IMR-90 (cell line): ENCODE results near the gene RHBDD2. TPM values are rescaled to one million over a fixed set of nuclear protein-coding genes. Genes with fewer than 3 reads are reported as not detected.

Experiments used
- ATAC-seq: fragments of 200-7000 bp; cut with Tn5 transposase; 2 replicates; pipeline ENCODE4 v1.9.1; 2020; ENCODE audit warnings: low read depth, mild to moderate bottlenecking, moderate library complexity
- BruUV-seq: library from RNA; stranded (reverse); fragments of 400-500 nt; replicated peaks from 2 replicates; lab custom pipeline; 2021; lab: Mats Ljungman, UMichigan
- CTCF ChIA-PET: fragments of 300-600 bp; formaldehyde crosslinking; extraction: SDS; loops from one replicate; lab custom pipeline; 2021; ENCODE audit warnings: antibody characterized with exemption; lab: Yijun Ruan, JAX
- POLR2A ChIA-PET: fragments of 300-600 bp; sonication (Branson Sonifier 250); formaldehyde crosslinking; loops from one replicate; lab custom pipeline; 2022; ENCODE audit warnings: antibody characterized with exemption; ENCODE audit not compliant: unreplicated experiment; lab: Charles Lee
- DNase-seq: peaks from one replicate; pipeline ENCODE4 v3.0.0; 2013
- H2AFZ ChIP-seq: replicated peaks from 2 replicates; pipeline ENCODE3; 2013; ENCODE audit warnings: low read length, mild to moderate bottlenecking; ENCODE audit not compliant: poor library complexity
- H2AK5ac ChIP-seq: 2 replicates; pipeline ENCODE4 v1.6.1; 2013; ENCODE audit warnings: low read depth, low read length, inconsistent platforms
- H2AK9ac ChIP-seq: replicated peaks from 2 replicates; pipeline ENCODE3; 2013; ENCODE audit warnings: mild to moderate bottlenecking, low read depth, low read length, moderate library complexity; ENCODE audit not compliant: poor library complexity
- H2BK120ac ChIP-seq: 2 replicates; pipeline ENCODE4 v1.6.1; 2013; ENCODE audit warnings: low read depth, low read length, inconsistent platforms
- H2BK15ac ChIP-seq: 3 replicates; pipeline ENCODE4 v1.6.1; 2013; ENCODE audit warnings: low read depth, low read length, inconsistent platforms
- H2BK20ac ChIP-seq: 2 replicates; pipeline ENCODE4 v1.6.1; 2013; ENCODE audit warnings: low read depth, mild to moderate bottlenecking, inconsistent platforms, low read length, moderate library complexity
- H2BK5ac ChIP-seq: 2 replicates; pipeline ENCODE4 v1.6.1; 2013; ENCODE audit warnings: mild to moderate bottlenecking, low read depth, low read length, inconsistent platforms; ENCODE audit not compliant: poor library complexity, severe bottlenecking
- H3K14ac ChIP-seq: replicated peaks from 2 replicates; pipeline ENCODE4 v1.6.1; 2013; ENCODE audit warnings: low read depth, low read length, inconsistent platforms
- H3K18ac ChIP-seq: 2 replicates; pipeline ENCODE4 v1.6.1; 2013; ENCODE audit warnings: low read depth, low read length, control low read depth
- H3K23ac ChIP-seq: 2 replicates; pipeline ENCODE4 v1.6.1; 2013; ENCODE audit warnings: low read depth, low read length, inconsistent platforms
- H3K27ac ChIP-seq: 2 replicates; pipeline ENCODE4 v1.5.1; 2013; ENCODE audit warnings: mild to moderate bottlenecking, control low read depth, low read length; ENCODE audit not compliant: insufficient read depth
- H3K27me3 ChIP-seq: 2 replicates; pipeline ENCODE4 v1.6.1; 2013; ENCODE audit warnings: low read length; ENCODE audit not compliant: control insufficient read depth, insufficient read depth
- H3K36me3 ChIP-seq: 2 replicates; pipeline ENCODE4 v1.6.1; 2013; ENCODE audit warnings: low read length, mixed read lengths; ENCODE audit not compliant: control insufficient read depth, insufficient read depth
- H3K4ac ChIP-seq: 2 replicates; pipeline ENCODE4 v1.6.1; 2013; ENCODE audit warnings: low read depth, low read length, inconsistent platforms
- H3K4me1 ChIP-seq: 2 replicates; pipeline ENCODE4 v1.6.1; 2013; ENCODE audit warnings: low read length, mixed read lengths; ENCODE audit not compliant: control insufficient read depth, insufficient read depth
- H3K4me2 ChIP-seq: 2 replicates; pipeline ENCODE4 v1.6.1; 2013; ENCODE audit warnings: low read depth, mild to moderate bottlenecking, control low read depth, low read length, moderate library complexity
- H3K4me3 ChIP-seq: 2 replicates; pipeline ENCODE4 v1.5.1; 2013; ENCODE audit warnings: low read depth, mild to moderate bottlenecking, control low read depth, low read length, moderate library complexity; ENCODE audit not compliant: insufficient read depth
- H3K56ac ChIP-seq: 2 replicates; pipeline ENCODE4 v1.6.1; 2013; ENCODE audit warnings: low read length, inconsistent platforms; ENCODE audit not compliant: insufficient read depth; ENCODE audit errors: extremely low read depth
- H3K79me1 ChIP-seq, 2 experiments: 2 replicates each; pipeline ENCODE4 v1.6.1; 2013; ENCODE audit warnings: low read length in 2 of 2, inconsistent platforms in 1 of 2, low read depth in 1 of 2
- H3K9ac ChIP-seq: 2 replicates; pipeline ENCODE4 v1.6.1; 2013; ENCODE audit warnings: low read depth, low read length, control low read depth
- H3K9me1 ChIP-seq: 2 replicates; pipeline ENCODE4 v1.6.1; 2013; ENCODE audit warnings: low read length, inconsistent platforms; ENCODE audit not compliant: insufficient read depth
- H3K9me3 ChIP-seq: 2 replicates; pipeline ENCODE4 v1.6.1; 2013; ENCODE audit warnings: low read length; ENCODE audit not compliant: control insufficient read depth, insufficient read depth
- H4K20me1 ChIP-seq: 2 replicates; pipeline ENCODE4 v1.6.1; 2013; ENCODE audit warnings: low read length, inconsistent platforms; ENCODE audit not compliant: insufficient read depth
- H4K5ac ChIP-seq: 2 replicates; pipeline ENCODE4 v1.6.1; 2013; ENCODE audit warnings: mild to moderate bottlenecking, low read depth, low read length, control low read depth
- H4K8ac ChIP-seq, 2 experiments: 2 replicates each; pipeline ENCODE4 v1.6.1; 2013; ENCODE audit warnings: low read depth in 2 of 2, low read length in 2 of 2, control low read depth in 1 of 2, inconsistent platforms in 1 of 2
- H4K91ac ChIP-seq: 2 replicates; pipeline ENCODE4 v1.6.1; 2013; ENCODE audit warnings: low read depth, low read length, inconsistent platforms; ENCODE audit not compliant: insufficient read depth
- CTCF ChIP-seq: conservative IDR thresholded peaks from 2 replicates; pipeline ENCODE4 v1.5.1; 2012; ENCODE audit warnings: mild to moderate bottlenecking, low read depth, low read length, improper control_type of control experiment
- MAFK ChIP-seq: IDR thresholded peaks from 2 replicates; pipeline ENCODE4 v1.6.1; 2012; ENCODE audit warnings: low read depth, low read length, improper control_type of control experiment
- NFE2L2 ChIP-seq: fragments of 150-350 bp; IDR thresholded peaks from 2 replicates; pipeline ENCODE4 v1.6.1; 2016; ENCODE audit warnings: low read depth, mild to moderate bottlenecking, low read length
- POLR2A ChIP-seq: IDR thresholded peaks from 2 replicates; pipeline ENCODE4 v1.6.1; 2012; ENCODE audit warnings: mild to moderate bottlenecking, low read depth, low read length
- RAD21 ChIP-seq: IDR thresholded peaks from 2 replicates; pipeline ENCODE4 v1.6.1; 2012; ENCODE audit warnings: low read length, improper control_type of control experiment
- SMC3 ChIP-seq: fragments of 150-350 bp; IDR thresholded peaks from 2 replicates; pipeline ENCODE4 v1.6.1; 2016; ENCODE audit warnings: low read depth, mild to moderate bottlenecking, antibody characterized with exemption, low read length, moderate library complexity
- WGBS, 2 experiments: methylation state at CpG; one replicate each; pipeline versions ENCODE4 v1.1.5 to v1.1.7; 2013; ENCODE audit warnings: missing lambda C conversion rate in 2 of 2; ENCODE audit not compliant: insufficient read length in 1 of 2; ENCODE audit errors: extremely low coverage in 2 of 2; 5-methylcytosine and 5-hydroxymethylcytosine counted together
- dilution Hi-C: fragments of 300-500 bp; cut with HindIII; formaldehyde crosslinking; loops from one replicate; pipeline ENCODE4 v1.14.3; 2018; ENCODE audit warnings: low sequenced_read_pairs; ENCODE audit not compliant: unreplicated experiment
- in situ Hi-C: fragments of 300-500 bp; cut with MboI; formaldehyde crosslinking; loops from 3 replicates; pipeline ENCODE4 v1.14.3; 2019; ENCODE audit warnings: low sequenced_read_pairs, inconsistent platforms, mixed read lengths
- intact Hi-C: fragments of 100-400 bp; cut with micrococcal nuclease; formaldehyde crosslinking; loops from 2 replicates; pipeline ENCODE4 v1.10.0; 2022
- polyA plus RNA-seq, 3 experiments: library from polyadenylated mRNA; depleted of rRNA; stranded (reverse); fragments of >200 nt; gene quantifications; 2 replicates each; pipeline ENCODE4 v1.2.3, GENCODE V29; 2012; ENCODE audit warnings: low replicate concordance in 1 of 3
- total RNA-seq: library from RNA; depleted of rRNA; stranded (reverse); fragments of >200 nt; gene quantifications from 2 replicates; pipeline ENCODE4 v1.2.3, GENCODE V29; 2012

RHBDD2 gene
- total and polyA plus RNA-seq, 2 of the 4 experiments (the other 2 are of a cell fraction): 9.7 to 42.4 TPM

DNA sequence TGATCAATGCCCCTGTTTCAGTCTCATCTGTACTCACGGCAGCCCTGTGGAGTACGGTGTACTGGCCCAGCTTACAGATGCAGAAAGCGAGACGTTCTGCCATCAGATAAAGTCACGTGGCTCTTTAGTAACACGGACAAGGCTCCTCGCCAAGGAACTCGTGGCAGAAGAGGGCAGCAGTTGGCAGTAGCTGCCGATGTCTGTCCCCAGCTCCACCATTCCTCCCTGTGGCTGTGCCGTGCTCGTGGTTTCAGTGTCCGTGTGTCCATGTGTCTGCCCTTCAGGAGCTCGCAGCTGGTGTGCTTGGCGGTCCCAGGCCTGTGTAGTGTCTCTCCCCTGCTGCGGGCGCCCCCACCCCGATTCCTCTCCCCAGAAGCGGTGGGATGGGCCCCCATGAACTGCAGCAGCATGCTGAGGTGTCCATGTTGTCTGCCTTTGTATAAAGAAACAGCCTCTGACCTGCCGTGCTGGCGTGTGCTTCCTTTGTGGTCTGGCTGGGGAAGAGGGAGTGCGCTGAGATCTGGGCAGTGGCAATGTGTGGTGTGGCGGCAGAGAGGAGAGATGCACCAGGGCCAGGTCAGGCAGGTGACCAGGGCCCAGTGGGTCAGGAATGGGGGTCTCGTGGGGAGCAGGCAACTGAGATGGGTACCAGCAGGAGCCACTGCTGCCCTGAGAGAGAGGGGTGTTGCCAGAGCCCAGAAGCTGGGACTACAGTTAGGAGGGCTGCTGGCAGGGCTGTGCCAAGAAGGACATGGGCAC, 9.8 kb downstream of the RHBDD2 start:
- DNase-seq (no peak), ATAC-seq (no peak)
- no peak overlapping the region for H2BK15ac ChIP-seq
- H3K4ac ChIP-seq: no peak overlapping the region
- H3K27me3 ChIP-seq: no peaks in the 10 kb centered on the region
- CTCF ChIA-PET: no interaction called here
- POLR2A ChIA-PET: no interaction called here
- H2AK5ac ChIP-seq: no peak overlapping the region
- BruUV-seq: no TSS peak
- TF ChIP-seq SMC3: no peak
- no peak for TF ChIP-seq RAD21
- TF ChIP-seq MAFK: no peak
- TF ChIP-seq NFE2L2: no peak
- TF ChIP-seq CTCF: no peak
- TF ChIP-seq POLR2A: no peak
- H2BK20ac ChIP-seq: no peak overlapping the region
- H2BK120ac ChIP-seq: no peak overlapping the region
- no peak overlapping the region for H2BK5ac ChIP-seq
- intact Hi-C loops (no loop called here), in situ Hi-C loops (no loop called here), dilution Hi-C loops (no loop called here)
- no peak overlapping the region for H2AFZ ChIP-seq
- H3K9ac ChIP-seq: no peak overlapping the region
- H3K4me3 ChIP-seq: no peak overlapping the region
- no peak overlapping the region for H4K91ac ChIP-seq
- no peak overlapping the region for H2AK9ac ChIP-seq
- no peak overlapping the region for H4K8ac ChIP-seq
- H3K14ac ChIP-seq: no peak overlapping the region
- peaks cover 3% of the 10 kb centered on the region; the same call in 1 of the 2 replicates for H4K20me1 ChIP-seq
- 83% methylated on average over 12 of the region's 23 CpGs; no CpG with 5 or more reads in 1 of the 2 experiments for WGBS, 2 experiments
- H3K9me3 ChIP-seq: no peaks in the 10 kb centered on the region
- peaks cover 10% of the 10 kb centered on the region for H3K9me1 ChIP-seq
- H3K79me1 ChIP-seq: peaks cover 0 to 17% of the 10 kb centered on the region in 2 experiments; a peak in 1 of 4 replicates
- no peak overlapping the region for H4K5ac ChIP-seq
- H3K4me1 ChIP-seq: peaks cover 6% of the 10 kb centered on the region; the same call in 1 of the 2 replicates
- no peak overlapping the region for H3K4me2 ChIP-seq
- H3K36me3 ChIP-seq: peaks cover 38% of the 10 kb centered on the region
- H3K18ac ChIP-seq: no peak overlapping the region
- no peak overlapping the region for H3K23ac ChIP-seq
- no peak overlapping the region for H3K56ac ChIP-seq
- H3K27ac ChIP-seq: no peak overlapping the region
